Body of pancreas (tissue), 4 donors: ENCODE data around the gene PDE6D.

Source experiments
- POLR2A ChIP-seq, 3 donors: fragments of 450-650 bp; IDR thresholded peaks; one replicate each; pipeline ENCODE4 v1.6.1; 2016; ENCODE audit warnings: antibody characterized with exemption in 3 of 3, mild to moderate bottlenecking in 2 of 3
- TF ChIP-seq, protein P1 (sequence below), 7 experiments: fragments of 450-650 bp in 4 of 7; fragments of 200-600 bp in 3 of 7; sonication (generic) in 3 of 7; IDR thresholded peaks; one replicate each; pipeline ENCODE4 v1.5.1; 2016 to 2019; ENCODE audit warnings: antibody characterized with exemption in 7 of 7

- TF ChIP-seq, protein P1, sequence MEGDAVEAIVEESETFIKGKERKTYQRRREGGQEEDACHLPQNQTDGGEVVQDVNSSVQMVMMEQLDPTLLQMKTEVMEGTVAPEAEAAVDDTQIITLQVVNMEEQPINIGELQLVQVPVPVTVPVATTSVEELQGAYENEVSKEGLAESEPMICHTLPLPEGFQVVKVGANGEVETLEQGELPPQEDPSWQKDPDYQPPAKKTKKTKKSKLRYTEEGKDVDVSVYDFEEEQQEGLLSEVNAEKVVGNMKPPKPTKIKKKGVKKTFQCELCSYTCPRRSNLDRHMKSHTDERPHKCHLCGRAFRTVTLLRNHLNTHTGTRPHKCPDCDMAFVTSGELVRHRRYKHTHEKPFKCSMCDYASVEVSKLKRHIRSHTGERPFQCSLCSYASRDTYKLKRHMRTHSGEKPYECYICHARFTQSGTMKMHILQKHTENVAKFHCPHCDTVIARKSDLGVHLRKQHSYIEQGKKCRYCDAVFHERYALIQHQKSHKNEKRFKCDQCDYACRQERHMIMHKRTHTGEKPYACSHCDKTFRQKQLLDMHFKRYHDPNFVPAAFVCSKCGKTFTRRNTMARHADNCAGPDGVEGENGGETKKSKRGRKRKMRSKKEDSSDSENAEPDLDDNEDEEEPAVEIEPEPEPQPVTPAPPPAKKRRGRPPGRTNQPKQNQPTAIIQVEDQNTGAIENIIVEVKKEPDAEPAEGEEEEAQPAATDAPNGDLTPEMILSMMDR (IDR thresholded peaks at IDR 0.05) = no peak
- TF ChIP-seq POLR2A (IDR thresholded peaks at IDR 0.05) = no peak
Measured at GRCh38 chr2:231696004-231696367, 85.1 kb downstream of the PDE6D start.
